Peyer's patch (tissue), 4 donors: Measurements from ENCODE around the gene HVCN1. TPM values are rescaled to one million over a fixed set of nuclear protein-coding genes. Genes with fewer than 3 reads are reported as not detected.

ENCODE experiments used
- DNase-seq, 3 donors: peaks; one replicate each; pipeline ENCODE4 v3.0.0-alpha.2; 2017 to 2019
- H3K27ac ChIP-seq, 4 donors: fragments of 200-600 bp; sonication (generic); one replicate each; pipeline ENCODE4 v1.5.1; 2016 to 2019
- H3K27me3 ChIP-seq, 2 donors: fragments of 200-600 bp; sonication (generic); one replicate each; pipeline ENCODE4 v1.5.1; 2019
- H3K36me3 ChIP-seq, 3 donors: fragments of 200-600 bp; sonication (generic); one replicate each; pipeline ENCODE4 v1.5.1; 2016 to 2019
- H3K4me1 ChIP-seq, 4 donors: fragments of 200-600 bp; sonication (generic); one replicate each; pipeline ENCODE4 v1.5.1; 2016 to 2019
- H3K4me3 ChIP-seq, 4 donors: fragments of 200-600 bp; sonication (generic); 1 replicate in 3 of 4; 2 replicates in 1 of 4; pipeline ENCODE4 v1.5.1; 2016 to 2019; ENCODE audit warnings: mild to moderate bottlenecking in 1 of 4
- H3K9me3 ChIP-seq, 4 donors: fragments of 200-600 bp; sonication (generic); one replicate each; pipeline ENCODE4 v1.5.1; 2016 to 2019; ENCODE audit warnings: mild to moderate bottlenecking in 1 of 4
- POLR2A ChIP-seq, 2 donors: fragments of 450-650 bp; IDR thresholded peaks; one replicate each; pipeline ENCODE4 v1.5.1; 2017; ENCODE audit warnings: antibody characterized with exemption in 2 of 2, mild to moderate bottlenecking in 2 of 2, moderate library complexity in 2 of 2
- total RNA-seq, 4 donors: library from RNA; depleted of rRNA; stranded (reverse); fragments of >200 nt; gene quantifications; one replicate each; pipeline ENCODE4 v1.1.0, GENCODE V29; 2016
- TF ChIP-seq, protein P1 (sequence below), 6 experiments: fragments of 450-650 bp in 4 of 6; fragments of 200-600 bp in 2 of 6; sonication (generic) in 1 of 6; IDR thresholded peaks; one replicate each; pipeline ENCODE4 v1.5.1; 2017 to 2019; ENCODE audit warnings: antibody characterized with exemption in 6 of 6, mild to moderate bottlenecking in 3 of 6, moderate library complexity in 1 of 6

Gene HVCN1
- total RNA-seq, 4 donors from 2014 or later, result 2.6 to 16.5 (median 4.7) TPM

- H3K27ac ChIP-seq, result no peak overlapping the region
- TF ChIP-seq POLR2A (IDR thresholded peaks at IDR 0.05), result no peak
- TF ChIP-seq, protein P1, sequence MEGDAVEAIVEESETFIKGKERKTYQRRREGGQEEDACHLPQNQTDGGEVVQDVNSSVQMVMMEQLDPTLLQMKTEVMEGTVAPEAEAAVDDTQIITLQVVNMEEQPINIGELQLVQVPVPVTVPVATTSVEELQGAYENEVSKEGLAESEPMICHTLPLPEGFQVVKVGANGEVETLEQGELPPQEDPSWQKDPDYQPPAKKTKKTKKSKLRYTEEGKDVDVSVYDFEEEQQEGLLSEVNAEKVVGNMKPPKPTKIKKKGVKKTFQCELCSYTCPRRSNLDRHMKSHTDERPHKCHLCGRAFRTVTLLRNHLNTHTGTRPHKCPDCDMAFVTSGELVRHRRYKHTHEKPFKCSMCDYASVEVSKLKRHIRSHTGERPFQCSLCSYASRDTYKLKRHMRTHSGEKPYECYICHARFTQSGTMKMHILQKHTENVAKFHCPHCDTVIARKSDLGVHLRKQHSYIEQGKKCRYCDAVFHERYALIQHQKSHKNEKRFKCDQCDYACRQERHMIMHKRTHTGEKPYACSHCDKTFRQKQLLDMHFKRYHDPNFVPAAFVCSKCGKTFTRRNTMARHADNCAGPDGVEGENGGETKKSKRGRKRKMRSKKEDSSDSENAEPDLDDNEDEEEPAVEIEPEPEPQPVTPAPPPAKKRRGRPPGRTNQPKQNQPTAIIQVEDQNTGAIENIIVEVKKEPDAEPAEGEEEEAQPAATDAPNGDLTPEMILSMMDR (IDR thresholded peaks at IDR 0.05), result no peak
- H3K4me1 ChIP-seq, result no peaks in the 10 kb centered on the region
- DNase-seq, result no peak
- no peaks in the 10 kb centered on the region for H3K9me3 ChIP-seq
- H3K4me3 ChIP-seq, result no peak overlapping the region
- H3K27me3 ChIP-seq, result no peaks in the 10 kb centered on the region
- H3K36me3 ChIP-seq, result no peaks in the 10 kb centered on the region
These were observed 53.9 kb downstream of the HVCN1 start for GRCh38 chr12:110635055-110635454.

GRCh38 chr12:110627500-110628195 lies 61.3 kb downstream of the HVCN1 start:
- no peaks in the 10 kb centered on the region for H3K9me3 ChIP-seq
- H3K36me3 ChIP-seq, result no peaks in the 10 kb centered on the region
- peak in 2 of 3 donors; percentile 59 to 65 for DNase-seq
- H3K27me3 ChIP-seq, result no peaks in the 10 kb centered on the region
- H3K27ac ChIP-seq, result peak overlapping the region in 2 of 4 donors; percentile 48 to 76
- no peak overlapping the region for H3K4me3 ChIP-seq
- H3K4me1 ChIP-seq, result peaks cover 0 to 6% (median 0%) of the 10 kb centered on the region in 4 donors
- no peak for TF ChIP-seq POLR2A (IDR thresholded peaks at IDR 0.05)
- TF ChIP-seq, protein P1 (IDR thresholded peaks at IDR 0.05), result no peak

- Histone ChIP-seq H3K4me3 (no peak overlapping the region), H3K27me3 (no peaks in the 10 kb centered on the region), H3K27ac (peak overlapping the region in 1 of 4 donors; percentile 5), H3K4me1 (peaks cover 0 to 6% (median 0%) of the 10 kb centered on the region in 4 donors), H3K36me3 (no peaks in the 10 kb centered on the region), H3K9me3 (no peaks in the 10 kb centered on the region)
- TF ChIP-seq POLR2A (IDR thresholded peaks at IDR 0.05), result no peak
- TF ChIP-seq, protein P1 (IDR thresholded peaks at IDR 0.05), result no peak
- DNase-seq, result no peak
These were observed 66.3 kb downstream of the HVCN1 start for GRCh38 chr12:110622582-110622981.

GRCh38 chr12:110619534-110619953 lies 69.4 kb downstream of the HVCN1 start:
- Histone ChIP-seq H3K4me3 (peak overlapping the region in 1 of 4 donors; percentile 17), H3K27ac (peak overlapping the region in 2 of 4 donors; percentile 24 to 76), H3K4me1 (peaks cover 0 to 2% (median 0%) of the 10 kb centered on the region in 4 donors), H3K9me3 (no peaks in the 10 kb centered on the region), H3K27me3 (no peaks in the 10 kb centered on the region), H3K36me3 (no peaks in the 10 kb centered on the region)
- peak in 2 of 3 donors; percentile 56 to 61 for DNase-seq
- no peak for TF ChIP-seq POLR2A (IDR thresholded peaks at IDR 0.05)
- TF ChIP-seq, protein P1 (IDR thresholded peaks at IDR 0.05), result peak in 1 of 6 experiments; percentile 33

GRCh38 chr12:110616471-110617115 lies 72.3 kb downstream of the HVCN1 start:
- Histone ChIP-seq H3K36me3 (no peaks in the 10 kb centered on the region), H3K27ac (no peak overlapping the region), H3K27me3 (no peaks in the 10 kb centered on the region), H3K4me3 (no peak overlapping the region), H3K9me3 (no peaks in the 10 kb centered on the region), H3K4me1 (peaks cover 0 to 7% (median 0%) of the 10 kb centered on the region in 4 donors)
- DNase-seq, result no peak
- TF ChIP-seq, protein P1 (IDR thresholded peaks at IDR 0.05), result no peak
- no peak for TF ChIP-seq POLR2A (IDR thresholded peaks at IDR 0.05)
